ENCODE measurements around the gene BCAS3.

DNA sequence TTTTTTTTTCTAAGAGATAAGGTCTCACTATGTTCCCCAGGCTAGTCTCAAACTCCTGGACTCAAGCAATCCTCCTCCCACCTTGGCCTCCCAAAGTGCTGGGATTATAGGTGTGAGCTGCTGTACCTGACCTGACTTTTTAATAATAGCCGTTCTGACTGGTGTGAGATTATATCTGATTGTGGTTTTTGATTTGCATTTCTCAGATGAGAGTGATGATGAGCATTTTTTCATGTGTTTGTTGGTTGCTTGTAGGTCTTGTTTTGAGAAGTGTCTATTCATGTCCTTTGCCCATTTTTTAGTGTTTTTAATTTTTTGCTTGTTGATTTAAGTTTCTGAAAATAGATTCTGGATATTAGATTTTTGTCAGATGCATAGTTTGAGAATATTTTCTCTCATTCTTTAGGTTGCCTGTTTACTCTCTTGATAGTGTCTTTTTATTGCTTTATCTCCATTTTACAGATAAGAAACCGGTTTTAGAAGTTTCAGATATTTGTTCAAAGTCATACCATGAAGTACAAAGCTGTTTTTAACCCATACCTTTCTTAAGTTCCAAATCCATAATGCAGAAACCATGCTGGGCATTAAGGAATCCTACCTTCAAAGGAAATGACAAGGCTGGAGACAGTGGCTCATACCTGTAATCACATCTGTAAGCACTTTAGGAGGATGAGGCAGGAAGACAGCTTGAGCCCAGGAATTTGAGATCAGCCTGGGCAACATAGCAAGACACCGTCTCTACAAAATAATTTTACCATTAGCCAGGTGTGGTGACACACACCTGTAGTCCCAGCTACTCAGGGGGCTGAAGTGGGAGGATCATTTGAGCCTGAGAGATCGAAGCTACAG, 553.5 kb downstream of the BCAS3 start:
- TF ChIP-seq POLR2A (IDR thresholded peaks at IDR 0.05; ENCODE audit: low read depth, low read length) = no peak
- no peak for TF ChIP-seq TAF1 (IDR thresholded peaks at IDR 0.05; ENCODE audit: low read depth, low read length)
